Osteocyte (in vitro differentiated cells): ENCODE data around the gene MEIS1. TPM values are rescaled to one million over a fixed set of nuclear protein-coding genes. Genes with fewer than 3 reads are reported as not detected.

ENCODE experiments used
- DNase-seq: peaks from one replicate; pipeline ENCODE4 v3.0.0; 2021; ENCODE audit warnings: mixed read lengths; ENCODE audit not compliant: unreplicated experiment; ENCODE audit errors: extremely low spot score
- H3K27ac Mint-ChIP-seq: one replicate; pipeline ENCODE4 v1.8.0; 2021; ENCODE audit warnings: mild to moderate bottlenecking, mixed read lengths; ENCODE audit not compliant: unreplicated experiment
- H3K27me3 Mint-ChIP-seq: one replicate; pipeline ENCODE4 v1.8.0; 2021; ENCODE audit warnings: mixed read lengths; ENCODE audit not compliant: unreplicated experiment
- H3K36me3 Mint-ChIP-seq: one replicate; pipeline ENCODE4 v1.8.0; 2021; ENCODE audit warnings: mixed read lengths; ENCODE audit not compliant: unreplicated experiment
- H3K4me1 Mint-ChIP-seq: one replicate; pipeline ENCODE4 v1.8.0; 2021; ENCODE audit warnings: mixed read lengths; ENCODE audit not compliant: unreplicated experiment
- H3K4me3 Mint-ChIP-seq: one replicate; pipeline ENCODE4 v1.8.0; 2021; ENCODE audit warnings: mild to moderate bottlenecking, moderate library complexity, mixed read lengths; ENCODE audit not compliant: unreplicated experiment
- H3K9me3 Mint-ChIP-seq: one replicate; pipeline ENCODE4 v1.8.0; 2021; ENCODE audit warnings: mixed read lengths; ENCODE audit not compliant: unreplicated experiment
- CTCF ChIP-seq: fragments of 200-600 bp; sonication (generic); IDR thresholded peaks from 2 replicates; pipeline ENCODE4 v1.5.0; 2021; ENCODE audit warnings: antibody characterized with exemption, mild to moderate bottlenecking, moderate library complexity
- total RNA-seq: library from RNA; stranded (reverse); gene quantifications from 2 replicates; pipeline ENCODE4 v1.2.1, GENCODE V29; 2021

The MEIS1 gene
- total RNA-seq, 1 donor from 2014 or later, result 0.86 TPM

- TF ChIP-seq CTCF, result no peak
- Mint-ChIP-seq H3K4me3 (no peak overlapping the region), H3K27ac (no peak overlapping the region), H3K27me3 (peaks cover 12% of the 10 kb centered on the region), H3K36me3 (no peaks in the 10 kb centered on the region), H3K9me3 (no peaks in the 10 kb centered on the region), H3K4me1 (peaks cover 2% of the 10 kb centered on the region)
- no peak for DNase-seq
These were observed 77.7 kb downstream of the MEIS1 start for GRCh38 chr2:66512626-66513025.

GRCh38 chr2:66515743-66516142 is 80.8 kb downstream of the MEIS1 start:
- H3K36me3 Mint-ChIP-seq, result no peaks in the 10 kb centered on the region
- H3K27ac Mint-ChIP-seq, result no peak overlapping the region
- no peaks in the 10 kb centered on the region for H3K27me3 Mint-ChIP-seq
- H3K9me3 Mint-ChIP-seq, result no peaks in the 10 kb centered on the region
- no peak for TF ChIP-seq CTCF
- DNase-seq, result no peak
- H3K4me3 Mint-ChIP-seq, result no peak overlapping the region
- no peaks in the 10 kb centered on the region for H3K4me1 Mint-ChIP-seq

- H3K4me3 Mint-ChIP-seq, result no peak overlapping the region
- no peaks in the 10 kb centered on the region for H3K9me3 Mint-ChIP-seq
- H3K4me1 Mint-ChIP-seq, result no peaks in the 10 kb centered on the region
- no peak for DNase-seq
- no peaks in the 10 kb centered on the region for H3K27me3 Mint-ChIP-seq
- H3K27ac Mint-ChIP-seq, result no peak overlapping the region
- H3K36me3 Mint-ChIP-seq, result no peaks in the 10 kb centered on the region
- TF ChIP-seq CTCF, result no peak
These were observed 81.6 kb downstream of the MEIS1 start for GRCh38 chr2:66516499-66516898.

GRCh38 chr2:66517772-66518171 is 82.8 kb downstream of the MEIS1 start:
- Mint-ChIP-seq H3K36me3 (no peaks in the 10 kb centered on the region), H3K4me1 (no peaks in the 10 kb centered on the region), H3K4me3 (no peak overlapping the region), H3K27ac (no peak overlapping the region), H3K9me3 (no peaks in the 10 kb centered on the region), H3K27me3 (no peaks in the 10 kb centered on the region)
- DNase-seq, result no peak
- no peak for TF ChIP-seq CTCF

- Mint-ChIP-seq H3K9me3 (no peaks in the 10 kb centered on the region), H3K4me3 (no peak overlapping the region), H3K27me3 (no peaks in the 10 kb centered on the region), H3K27ac (no peak overlapping the region), H3K36me3 (no peaks in the 10 kb centered on the region), H3K4me1 (no peaks in the 10 kb centered on the region)
- no peak for TF ChIP-seq CTCF
- no peak for DNase-seq
These were observed 84.4 kb downstream of the MEIS1 start for GRCh38 chr2:66519264-66519843.
